HG03280 (cell line): Measurements from ENCODE around the gene VWC2.

Experiments
- ATAC-seq: cut with Tn5 transposase; IDR thresholded peaks from one replicate; pipeline ENCODE4 v1.9.1; 2021; ENCODE audit warnings: mild to moderate bottlenecking, moderate library complexity; ENCODE audit not compliant: unreplicated experiment

Gene VWC2

DNA sequence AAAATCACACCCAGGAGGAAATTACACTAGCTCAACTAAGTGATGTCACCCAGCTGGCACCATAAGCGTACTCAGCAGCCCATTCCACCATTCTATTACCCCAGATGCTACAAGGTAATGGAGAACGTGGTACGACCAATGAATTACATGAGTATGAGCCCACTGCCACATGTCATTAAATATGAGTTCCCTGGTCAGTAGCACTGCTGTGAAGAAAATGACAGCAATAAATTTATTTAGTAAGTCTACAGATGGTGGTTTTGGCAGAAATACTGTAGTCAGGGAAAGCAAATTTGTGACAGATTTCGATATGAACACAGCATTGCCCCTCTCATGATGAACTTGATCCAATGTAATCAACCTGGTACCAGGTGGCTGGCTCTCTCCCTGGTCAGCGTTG lies 154.2 kb downstream of the VWC2 start:
- no peak for ATAC-seq

DNA sequence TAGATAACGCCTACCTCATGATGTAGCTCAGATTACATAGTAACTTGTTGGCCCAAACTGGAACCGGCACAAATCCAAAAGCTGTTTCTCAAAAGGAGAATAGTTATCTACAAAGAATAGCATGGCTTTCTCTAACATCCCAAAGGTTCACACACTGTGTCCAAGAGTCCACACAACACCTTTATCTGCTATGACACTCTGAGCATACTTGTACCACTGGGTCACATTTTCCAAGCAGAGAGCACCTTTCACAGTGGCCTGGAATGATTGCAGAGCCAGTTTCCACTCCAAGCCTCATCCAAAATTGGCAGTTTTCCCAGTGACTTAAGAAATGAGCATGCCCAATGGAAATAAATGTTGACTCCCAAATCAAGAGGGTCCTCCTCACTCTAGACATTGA lies 155.3 kb downstream of the VWC2 start:
- no peak for ATAC-seq

DNA sequence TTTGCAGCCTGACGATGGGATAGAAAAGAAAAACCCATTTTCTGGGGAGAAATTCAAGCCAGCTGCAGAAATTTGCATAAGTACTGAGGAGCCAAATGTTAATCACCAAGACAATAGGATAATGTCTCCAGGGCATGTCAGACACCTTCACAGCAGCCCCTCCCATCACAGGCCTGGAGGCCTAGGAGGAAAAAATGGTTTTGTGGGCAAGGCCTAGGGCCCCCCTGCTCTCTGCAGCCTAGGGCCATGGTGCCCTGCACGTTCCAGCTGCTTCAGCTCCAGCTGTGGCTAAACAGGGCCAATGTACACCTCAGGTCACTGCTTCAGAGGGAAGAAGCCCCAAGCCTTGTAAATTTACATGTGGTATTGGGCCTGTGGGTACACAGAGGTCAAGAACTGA lies 158.2 kb downstream of the VWC2 start:
- no peak for ATAC-seq

DNA sequence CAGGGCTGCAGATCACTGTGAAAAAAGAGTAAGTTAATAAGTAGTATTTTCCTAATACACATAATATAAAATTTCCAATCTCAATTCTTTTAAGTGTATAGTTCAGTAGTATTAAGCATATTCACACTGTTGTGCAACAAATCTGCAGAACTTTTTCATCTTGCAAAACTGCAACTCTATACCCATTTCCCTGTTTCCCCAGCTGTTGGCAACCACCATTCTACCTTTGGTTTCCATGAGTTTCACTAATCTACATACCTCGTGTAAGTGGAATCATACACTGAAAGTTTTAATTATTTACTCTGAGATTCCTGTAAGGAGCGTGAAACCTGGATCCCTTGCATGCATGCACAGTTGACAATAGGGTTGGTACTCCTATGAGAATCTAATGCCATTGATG lies 164.2 kb downstream of the VWC2 start:
- ATAC-seq: no peak
